IMR-90 (cell line): ENCODE measurements around the gene KCNMA1. TPM values are rescaled to one million over a fixed set of nuclear protein-coding genes. Genes with fewer than 3 reads are reported as not detected.
A peak's percentile ranks its signal among the peaks of the same experiment; 100 is the strongest.

Source experiments
- ATAC-seq: fragments of 200-7000 bp; cut with Tn5 transposase; 2 replicates; pipeline ENCODE4 v1.9.1; 2020; ENCODE audit warnings: low read depth, mild to moderate bottlenecking, moderate library complexity
- BruUV-seq: library from RNA; stranded (reverse); fragments of 400-500 nt; replicated peaks from 2 replicates; lab custom pipeline; 2021; lab: Mats Ljungman, UMichigan
- CTCF ChIA-PET: fragments of 300-600 bp; formaldehyde crosslinking; extraction: SDS; loops from one replicate; lab custom pipeline; 2021; ENCODE audit warnings: antibody characterized with exemption; lab: Yijun Ruan, JAX
- POLR2A ChIA-PET: fragments of 300-600 bp; sonication (Branson Sonifier 250); formaldehyde crosslinking; loops from one replicate; lab custom pipeline; 2022; ENCODE audit warnings: antibody characterized with exemption; ENCODE audit not compliant: unreplicated experiment; lab: Charles Lee
- DNase-seq: peaks from one replicate; pipeline ENCODE4 v3.0.0; 2013
- H2AFZ ChIP-seq: replicated peaks from 2 replicates; pipeline ENCODE3; 2013; ENCODE audit warnings: low read length, mild to moderate bottlenecking; ENCODE audit not compliant: poor library complexity
- H2AK5ac ChIP-seq: 2 replicates; pipeline ENCODE4 v1.6.1; 2013; ENCODE audit warnings: low read depth, low read length, inconsistent platforms
- H2AK9ac ChIP-seq: replicated peaks from 2 replicates; pipeline ENCODE3; 2013; ENCODE audit warnings: mild to moderate bottlenecking, low read depth, low read length, moderate library complexity; ENCODE audit not compliant: poor library complexity
- H2BK120ac ChIP-seq: 2 replicates; pipeline ENCODE4 v1.6.1; 2013; ENCODE audit warnings: low read depth, low read length, inconsistent platforms
- H2BK15ac ChIP-seq: 3 replicates; pipeline ENCODE4 v1.6.1; 2013; ENCODE audit warnings: low read depth, low read length, inconsistent platforms
- H2BK20ac ChIP-seq: 2 replicates; pipeline ENCODE4 v1.6.1; 2013; ENCODE audit warnings: low read depth, mild to moderate bottlenecking, inconsistent platforms, low read length, moderate library complexity
- H2BK5ac ChIP-seq: 2 replicates; pipeline ENCODE4 v1.6.1; 2013; ENCODE audit warnings: mild to moderate bottlenecking, low read depth, low read length, inconsistent platforms; ENCODE audit not compliant: poor library complexity, severe bottlenecking
- H3K14ac ChIP-seq: replicated peaks from 2 replicates; pipeline ENCODE4 v1.6.1; 2013; ENCODE audit warnings: low read depth, low read length, inconsistent platforms
- H3K18ac ChIP-seq: 2 replicates; pipeline ENCODE4 v1.6.1; 2013; ENCODE audit warnings: low read depth, low read length, control low read depth
- H3K23ac ChIP-seq: 2 replicates; pipeline ENCODE4 v1.6.1; 2013; ENCODE audit warnings: low read depth, low read length, inconsistent platforms
- H3K27ac ChIP-seq: 2 replicates; pipeline ENCODE4 v1.5.1; 2013; ENCODE audit warnings: mild to moderate bottlenecking, control low read depth, low read length; ENCODE audit not compliant: insufficient read depth
- H3K27me3 ChIP-seq: 2 replicates; pipeline ENCODE4 v1.6.1; 2013; ENCODE audit warnings: low read length; ENCODE audit not compliant: control insufficient read depth, insufficient read depth
- H3K36me3 ChIP-seq: 2 replicates; pipeline ENCODE4 v1.6.1; 2013; ENCODE audit warnings: low read length, mixed read lengths; ENCODE audit not compliant: control insufficient read depth, insufficient read depth
- H3K4ac ChIP-seq: 2 replicates; pipeline ENCODE4 v1.6.1; 2013; ENCODE audit warnings: low read depth, low read length, inconsistent platforms
- H3K4me1 ChIP-seq: 2 replicates; pipeline ENCODE4 v1.6.1; 2013; ENCODE audit warnings: low read length, mixed read lengths; ENCODE audit not compliant: control insufficient read depth, insufficient read depth
- H3K4me2 ChIP-seq: 2 replicates; pipeline ENCODE4 v1.6.1; 2013; ENCODE audit warnings: low read depth, mild to moderate bottlenecking, control low read depth, low read length, moderate library complexity
- H3K4me3 ChIP-seq: 2 replicates; pipeline ENCODE4 v1.5.1; 2013; ENCODE audit warnings: low read depth, mild to moderate bottlenecking, control low read depth, low read length, moderate library complexity; ENCODE audit not compliant: insufficient read depth
- H3K56ac ChIP-seq: 2 replicates; pipeline ENCODE4 v1.6.1; 2013; ENCODE audit warnings: low read length, inconsistent platforms; ENCODE audit not compliant: insufficient read depth; ENCODE audit errors: extremely low read depth
- H3K79me1 ChIP-seq, 2 experiments: 2 replicates each; pipeline ENCODE4 v1.6.1; 2013; ENCODE audit warnings: low read length in 2 of 2, inconsistent platforms in 1 of 2, low read depth in 1 of 2
- H3K9ac ChIP-seq: 2 replicates; pipeline ENCODE4 v1.6.1; 2013; ENCODE audit warnings: low read depth, low read length, control low read depth
- H3K9me1 ChIP-seq: 2 replicates; pipeline ENCODE4 v1.6.1; 2013; ENCODE audit warnings: low read length, inconsistent platforms; ENCODE audit not compliant: insufficient read depth
- H3K9me3 ChIP-seq: 2 replicates; pipeline ENCODE4 v1.6.1; 2013; ENCODE audit warnings: low read length; ENCODE audit not compliant: control insufficient read depth, insufficient read depth
- H4K20me1 ChIP-seq: 2 replicates; pipeline ENCODE4 v1.6.1; 2013; ENCODE audit warnings: low read length, inconsistent platforms; ENCODE audit not compliant: insufficient read depth
- H4K5ac ChIP-seq: 2 replicates; pipeline ENCODE4 v1.6.1; 2013; ENCODE audit warnings: mild to moderate bottlenecking, low read depth, low read length, control low read depth
- H4K8ac ChIP-seq, 2 experiments: 2 replicates each; pipeline ENCODE4 v1.6.1; 2013; ENCODE audit warnings: low read depth in 2 of 2, low read length in 2 of 2, control low read depth in 1 of 2, inconsistent platforms in 1 of 2
- H4K91ac ChIP-seq: 2 replicates; pipeline ENCODE4 v1.6.1; 2013; ENCODE audit warnings: low read depth, low read length, inconsistent platforms; ENCODE audit not compliant: insufficient read depth
- CEBPB ChIP-seq: IDR thresholded peaks from 2 replicates; pipeline ENCODE4 v1.6.1; 2012; ENCODE audit warnings: low read depth, low read length, improper control_type of control experiment
- CTCF ChIP-seq: conservative IDR thresholded peaks from 2 replicates; pipeline ENCODE4 v1.5.1; 2012; ENCODE audit warnings: mild to moderate bottlenecking, low read depth, low read length, improper control_type of control experiment
- ELK1 ChIP-seq: fragments of 150-350 bp; IDR thresholded peaks from 2 replicates; pipeline ENCODE4 v1.6.1; 2016; ENCODE audit warnings: low read depth, mild to moderate bottlenecking, low read length, moderate library complexity, borderline replicate concordance
- FOS ChIP-seq: fragments of 150-350 bp; IDR thresholded peaks from 2 replicates; pipeline ENCODE4 v1.6.1; 2016; ENCODE audit warnings: low read depth, low read length
- MAFK ChIP-seq: IDR thresholded peaks from 2 replicates; pipeline ENCODE4 v1.6.1; 2012; ENCODE audit warnings: low read depth, low read length, improper control_type of control experiment
- POLR2A ChIP-seq: IDR thresholded peaks from 2 replicates; pipeline ENCODE4 v1.6.1; 2012; ENCODE audit warnings: mild to moderate bottlenecking, low read depth, low read length
- SMC3 ChIP-seq: fragments of 150-350 bp; IDR thresholded peaks from 2 replicates; pipeline ENCODE4 v1.6.1; 2016; ENCODE audit warnings: low read depth, mild to moderate bottlenecking, antibody characterized with exemption, low read length, moderate library complexity
- USF2 ChIP-seq: fragments of 150-350 bp; IDR thresholded peaks from 2 replicates; pipeline ENCODE4 v1.6.1; 2017; ENCODE audit warnings: mild to moderate bottlenecking, antibody characterized with exemption, low read length, low read depth
- WGBS, 2 experiments: methylation state at CpG; one replicate each; pipeline versions ENCODE4 v1.1.5 to v1.1.7; 2013; ENCODE audit warnings: missing lambda C conversion rate in 2 of 2; ENCODE audit not compliant: insufficient read length in 1 of 2; ENCODE audit errors: extremely low coverage in 2 of 2; 5-methylcytosine and 5-hydroxymethylcytosine counted together
- dilution Hi-C: fragments of 300-500 bp; cut with HindIII; formaldehyde crosslinking; loops from one replicate; pipeline ENCODE4 v1.14.3; 2018; ENCODE audit warnings: low sequenced_read_pairs; ENCODE audit not compliant: unreplicated experiment
- in situ Hi-C: fragments of 300-500 bp; cut with MboI; formaldehyde crosslinking; loops from 3 replicates; pipeline ENCODE4 v1.14.3; 2019; ENCODE audit warnings: low sequenced_read_pairs, inconsistent platforms, mixed read lengths
- intact Hi-C: fragments of 100-400 bp; cut with micrococcal nuclease; formaldehyde crosslinking; loops from 2 replicates; pipeline ENCODE4 v1.10.0; 2022
- polyA plus RNA-seq, 3 experiments: library from polyadenylated mRNA; depleted of rRNA; stranded (reverse); fragments of >200 nt; gene quantifications; 2 replicates each; pipeline ENCODE4 v1.2.3, GENCODE V29; 2012; ENCODE audit warnings: low replicate concordance in 1 of 3
- total RNA-seq: library from RNA; depleted of rRNA; stranded (reverse); fragments of >200 nt; gene quantifications from 2 replicates; pipeline ENCODE4 v1.2.3, GENCODE V29; 2012

The KCNMA1 gene
- total and polyA plus RNA-seq, 2 of the 4 experiments (the other 2 are of a cell fraction) = 25.6 to 29.6 TPM

- in situ Hi-C loops (no loop called here), dilution Hi-C loops (no loop called here), intact Hi-C loops (loop anchor here (5.0 kb wide), 1 partner anchor 96 kb away; no protein-coding TSS in a partner anchor)
- no peak overlapping the region for H3K56ac ChIP-seq
- no peak overlapping the region for H2AK9ac ChIP-seq
- H3K4me3 ChIP-seq = no peak overlapping the region
- 80% methylated on average over 1 of the region's 7 CpGs; no CpG with 5 or more reads in 1 of the 2 experiments for WGBS, 2 experiments
- no peak overlapping the region for H4K5ac ChIP-seq
- no peaks in the 10 kb centered on the region for H3K36me3 ChIP-seq
- H4K8ac ChIP-seq = 0 out of 4 replicates have a peak overlapping the region, but pooled peaks of 1 of the 2 experiments have one; percentile 9
- H4K20me1 ChIP-seq = no peaks in the 10 kb centered on the region
- H2AK5ac ChIP-seq = peak overlapping the region; percentile 52
- no peak overlapping the region for H2AFZ ChIP-seq
- peak overlapping the region; percentile 60 for H4K91ac ChIP-seq
- ChIA-PET POLR2A (no interaction called here), CTCF (no interaction called here)
- no peak overlapping the region for H3K27ac ChIP-seq
- no peaks in the 10 kb centered on the region for H3K27me3 ChIP-seq
- no peak for DNase-seq
- H3K18ac ChIP-seq = no peak overlapping the region
- BruUV-seq = no TSS peak
- H3K4ac ChIP-seq = peak overlapping the region; percentile 76
- ATAC-seq = no peak
- no peaks in the 10 kb centered on the region for H3K9me3 ChIP-seq
- peaks cover 11% of the 10 kb centered on the region; the same call in 1 of the 2 replicates for H3K9me1 ChIP-seq
- H2BK5ac ChIP-seq = peak overlapping the region; percentile 1
- H2BK120ac ChIP-seq = peak overlapping the region; percentile 51
- H3K9ac ChIP-seq = no peak overlapping the region
- peak overlapping the region; percentile 17; the same call in 1 of the 2 replicates for H2BK20ac ChIP-seq
- H3K4me2 ChIP-seq = no peak overlapping the region
- H3K79me1 ChIP-seq = peaks cover 0 to 3% of the 10 kb centered on the region in 2 experiments; a peak in 1 of 4 replicates
- H3K23ac ChIP-seq = 0 out of 2 replicates have a peak overlapping the region, but pooled peaks have one; percentile 3
- peaks cover 17% of the 10 kb centered on the region for H3K4me1 ChIP-seq
- H2BK15ac ChIP-seq = peak overlapping the region; percentile 70
- H3K14ac ChIP-seq = peak overlapping the region; percentile 48; the same call in 1 of the 2 replicates
- TF ChIP-seq FOS = no peak
- no peak for TF ChIP-seq SMC3
- no peak for TF ChIP-seq POLR2A
- no peak for TF ChIP-seq MAFK
- TF ChIP-seq ELK1 = no peak
- no peak for TF ChIP-seq USF2
- TF ChIP-seq CEBPB = no peak
- no peak for TF ChIP-seq CTCF
Observed at GRCh38 chr10:77293773-77294172, 343.8 kb downstream of the KCNMA1 start.
